NCI-H1417 (cell line): ENCODE measurements around the gene TMEM200A.

Experiments used
- DNase-seq, 3 experiments: peaks; one replicate each; lab custom pipeline; 2025; lab: John Stamatoyannopoulos, UW

Gene TMEM200A

GRCh38 chr6:130377371-130377770 is 11.6 kb downstream of the TMEM200A start:
- DNase-seq, result no peak

DNA sequence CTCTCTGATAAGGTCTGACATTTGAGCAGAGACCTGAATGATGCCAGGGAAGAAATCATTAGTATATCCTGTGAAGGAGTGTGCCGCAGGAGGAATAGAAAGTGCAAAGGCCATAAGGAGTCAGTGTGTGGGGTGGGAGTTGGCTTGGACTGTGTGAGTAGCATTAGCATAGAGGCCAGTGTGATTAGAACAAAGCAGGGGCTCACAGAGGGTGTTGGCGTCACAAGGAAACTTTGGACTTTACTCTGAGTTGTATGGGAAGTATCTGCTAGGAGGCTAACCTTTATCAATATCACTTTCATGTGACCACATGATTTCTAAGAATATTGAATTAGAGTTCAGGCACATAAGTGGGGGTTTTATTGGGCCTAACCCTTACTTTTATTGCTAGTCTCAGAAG is 12.1 kb downstream of the TMEM200A start:
- DNase-seq, result no peak

DNA sequence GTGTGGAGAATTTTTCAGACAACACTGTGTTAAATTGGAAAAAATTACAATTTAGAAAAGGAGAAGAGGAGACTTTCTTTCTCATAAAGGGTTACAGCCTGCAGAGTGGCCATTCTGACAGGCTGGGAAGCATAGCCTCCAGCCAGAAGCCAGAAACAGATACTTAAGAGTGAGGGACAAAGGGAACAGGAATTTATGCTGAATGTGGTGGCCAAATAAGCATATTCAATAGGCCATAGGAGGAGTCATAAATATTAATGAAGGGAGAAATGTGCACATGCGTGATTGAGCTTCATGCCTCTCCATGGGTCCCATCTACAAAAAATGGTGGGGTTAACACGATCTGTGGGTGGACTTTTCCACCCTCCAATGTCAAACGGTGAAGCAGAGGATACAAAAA is 13.4 kb downstream of the TMEM200A start:
- no peak for DNase-seq

DNA sequence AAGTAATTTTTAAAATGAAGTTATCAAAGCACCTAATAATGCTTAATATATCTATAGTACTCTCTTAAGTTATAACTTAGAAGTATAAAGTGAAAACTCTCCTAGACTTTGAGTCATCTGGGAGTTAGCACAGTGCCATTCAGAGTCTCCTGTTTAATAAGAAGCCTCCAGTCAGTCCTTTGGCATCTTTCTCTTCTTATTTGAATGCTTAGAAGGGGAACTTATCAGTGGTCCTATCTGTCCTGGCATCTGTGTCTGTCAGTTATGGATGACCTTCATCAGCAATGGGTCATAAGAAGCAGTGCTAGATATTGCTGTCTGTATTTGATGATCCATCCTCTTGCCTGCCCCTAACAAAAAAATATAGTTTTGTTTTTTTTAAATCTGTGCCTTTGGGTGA is 15.2 kb downstream of the TMEM200A start:
- no peak for DNase-seq

- no peak for DNase-seq
Observed at GRCh38 chr6:130381459-130382380, 15.9 kb downstream of the TMEM200A start.

GRCh38 chr6:130382872-130383490 is 17.2 kb downstream of the TMEM200A start:
- no peak for DNase-seq

- DNase-seq, result peak in 2 of 3 experiments; percentile 7 to 53
Observed at GRCh38 chr6:130385064-130385695, 19.4 kb downstream of the TMEM200A start.

- DNase-seq, result no peak
Observed at GRCh38 chr6:130389142-130389541, 23.3 kb downstream of the TMEM200A start.

GRCh38 chr6:130390890-130391289 is 25.1 kb downstream of the TMEM200A start:
- no peak for DNase-seq

DNA sequence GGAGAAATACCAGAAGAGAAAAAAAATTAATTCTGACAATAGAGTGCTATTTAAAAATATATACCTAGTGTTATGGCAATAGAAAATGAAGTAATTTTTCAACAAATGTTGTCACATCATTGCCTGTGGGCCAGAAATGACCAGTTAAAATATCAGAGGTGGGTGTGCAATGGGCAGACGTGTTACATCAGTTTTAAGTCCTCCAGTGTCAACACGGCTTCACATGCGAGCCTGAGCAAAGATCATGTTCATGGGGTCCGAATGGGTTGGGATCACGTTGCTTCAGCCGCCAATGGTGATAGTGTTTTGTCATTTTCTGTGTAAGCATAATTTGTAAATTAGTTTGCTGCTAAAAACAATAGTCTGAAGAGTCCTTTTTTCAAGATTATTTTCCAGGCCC is 27.5 kb downstream of the TMEM200A start:
- no peak for DNase-seq

DNA sequence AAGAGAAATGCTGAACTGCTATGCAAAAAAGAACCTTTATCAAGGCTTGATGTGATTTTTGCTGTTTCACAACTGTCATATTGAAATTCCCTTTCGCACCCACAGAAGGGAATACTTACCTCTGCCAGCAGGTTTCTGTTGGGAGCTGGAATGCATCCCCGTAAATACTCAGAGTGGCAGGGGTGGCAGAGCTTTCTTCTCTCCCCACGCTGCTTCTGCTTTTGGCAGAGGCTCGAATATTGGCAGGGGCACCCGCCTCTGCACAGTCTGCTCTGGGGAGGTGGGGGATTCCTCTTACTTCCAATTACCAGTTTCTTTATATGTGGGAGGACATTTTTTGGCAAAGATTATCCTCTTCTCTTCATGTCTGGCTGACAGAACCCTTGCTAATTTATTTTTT is 28.4 kb downstream of the TMEM200A start:
- DNase-seq, result no peak

- DNase-seq, result no peak
Observed at GRCh38 chr6:130395164-130395563, 29.3 kb downstream of the TMEM200A start.

DNA sequence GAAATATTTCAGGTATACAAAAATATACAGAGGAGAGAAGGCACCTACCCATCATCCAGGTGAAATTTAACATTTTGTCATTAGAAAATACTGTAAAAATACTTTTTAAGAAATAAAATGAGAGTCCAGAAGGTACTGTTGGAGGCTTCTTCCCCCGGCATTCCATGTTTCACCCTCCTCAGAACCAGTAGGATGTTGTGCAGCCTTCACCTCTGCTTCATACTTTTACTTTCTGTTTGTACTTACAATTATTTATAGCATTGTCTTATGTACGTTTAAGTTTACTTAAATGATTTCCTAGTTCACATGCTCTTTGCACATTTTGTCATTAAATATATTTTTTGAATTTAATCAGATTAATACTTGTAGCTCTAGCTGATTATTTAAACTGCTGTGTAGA is 30.9 kb downstream of the TMEM200A start:
- DNase-seq, result no peak

- no peak for DNase-seq
Observed at GRCh38 chr6:130405549-130405948, 39.7 kb downstream of the TMEM200A start.

DNA sequence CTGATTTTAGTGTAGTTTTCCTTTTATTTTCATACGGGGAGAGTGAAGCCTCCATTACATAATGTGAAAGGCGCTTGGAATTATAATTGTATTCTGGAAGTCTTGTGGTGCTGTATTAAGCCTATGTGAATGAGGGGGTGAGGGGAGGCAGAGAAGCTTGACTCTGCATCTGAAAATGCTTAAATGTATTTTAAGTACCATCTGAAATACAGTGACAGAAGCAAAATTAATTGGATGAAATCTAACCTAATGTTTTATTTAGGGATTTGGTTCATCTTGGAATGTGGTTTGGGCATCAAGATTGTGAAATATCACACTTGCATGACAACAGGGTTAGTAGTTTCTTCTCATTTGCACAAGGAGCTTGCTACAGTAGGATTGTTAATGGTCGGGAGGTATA is 41.2 kb downstream of the TMEM200A start:
- no peak for DNase-seq

GRCh38 chr6:130409418-130410100 is 43.7 kb downstream of the TMEM200A start:
- peak in 1 of 3 experiments; percentile 26 for DNase-seq

- peak in 1 of 3 experiments; percentile 5 for DNase-seq
Observed at GRCh38 chr6:130411481-130411880, 45.7 kb downstream of the TMEM200A start.

DNA sequence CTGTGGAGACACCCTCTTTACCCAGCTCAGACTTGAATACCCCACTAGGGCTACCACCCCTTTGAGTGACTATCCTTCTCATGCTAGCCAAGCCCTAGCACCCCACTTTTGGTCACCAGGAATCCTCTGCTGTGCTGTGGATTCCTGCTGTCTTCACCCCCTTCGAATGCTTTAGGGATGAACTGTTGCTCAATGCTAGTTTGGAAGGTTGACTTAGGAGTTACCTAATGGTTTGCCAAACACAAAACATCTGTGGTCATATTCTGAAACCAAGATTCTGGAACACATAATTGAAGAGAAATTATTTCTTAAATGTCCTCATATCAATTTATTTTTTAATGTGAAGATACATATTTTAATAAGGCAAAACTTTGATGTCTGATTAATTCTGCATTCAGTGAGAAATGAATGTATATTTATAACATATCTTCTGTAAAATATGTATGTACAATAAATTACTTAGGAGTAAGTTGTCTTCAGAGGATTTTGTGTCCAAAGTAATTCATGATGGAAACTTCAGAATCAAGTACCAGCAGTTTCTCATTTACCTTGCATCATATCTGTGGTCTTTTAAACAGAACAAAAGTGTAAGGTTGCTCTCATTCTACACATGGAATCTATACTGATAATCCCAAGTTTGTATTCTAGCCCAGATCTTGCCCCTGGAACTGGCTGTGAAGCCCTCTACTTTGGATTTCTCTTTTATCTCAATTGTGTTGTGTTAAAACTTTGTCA is 46.9 kb downstream of the TMEM200A start:
- no peak for DNase-seq

- no peak for DNase-seq
Observed at GRCh38 chr6:130417951-130418350, 52.1 kb downstream of the TMEM200A start.

GRCh38 chr6:130420911-130421310 is 55.1 kb downstream of the TMEM200A start:
- DNase-seq, result no peak

GRCh38 chr6:130421585-130421984 is 55.8 kb downstream of the TMEM200A start:
- no peak for DNase-seq

DNA sequence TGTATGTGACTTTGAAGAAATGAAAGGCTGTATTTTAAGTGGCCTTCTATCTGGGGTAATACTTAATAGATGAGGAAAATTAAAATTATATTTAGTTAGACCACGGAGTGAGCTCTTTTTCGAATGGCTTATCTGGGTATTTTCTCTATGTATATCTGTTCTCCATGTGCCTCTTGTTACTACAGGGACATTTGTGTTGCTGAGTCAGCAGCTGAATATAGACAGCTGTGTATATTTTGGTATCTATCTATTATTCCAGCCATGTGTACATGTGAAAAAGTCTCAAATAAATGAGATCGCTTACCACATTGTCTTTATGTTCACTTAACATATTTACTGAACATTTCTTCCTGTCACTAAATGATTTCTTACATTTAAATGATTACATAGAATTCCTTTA is 57.2 kb downstream of the TMEM200A start:
- DNase-seq, result peak in 1 of 3 experiments; percentile 10
